NT2/D1 (cell line): ENCODE data around the gene VPS16.

Experiments
- DNase-seq: peaks from one replicate; pipeline ENCODE4 v3.0.0-alpha.2; 2011; ENCODE audit warnings: low read depth, low spot score
- H3K27me3 ChIP-seq: 2 replicates; pipeline ENCODE4 v1.6.0; 2011; ENCODE audit warnings: mild to moderate bottlenecking; ENCODE audit not compliant: insufficient read length, insufficient read depth
- H3K36me3 ChIP-seq: 2 replicates; pipeline ENCODE4 v1.6.1; 2011; ENCODE audit warnings: mild to moderate bottlenecking, low read length, mixed read lengths; ENCODE audit not compliant: insufficient read depth, insufficient read length
- H3K4me1 ChIP-seq: 2 replicates; pipeline ENCODE4 v1.5.1; 2011; ENCODE audit not compliant: insufficient read depth, insufficient read length
- H3K4me3 ChIP-seq: 2 replicates; pipeline ENCODE4 v1.5.1; 2011; ENCODE audit warnings: low read depth; ENCODE audit not compliant: insufficient read length
- H3K9ac ChIP-seq: 2 replicates; pipeline ENCODE4 v1.6.0; 2011; ENCODE audit warnings: low read depth; ENCODE audit not compliant: insufficient read length
- H3K9me3 ChIP-seq: 2 replicates; pipeline ENCODE4 v1.5.1; 2011; ENCODE audit warnings: mild to moderate bottlenecking, low read length; ENCODE audit not compliant: insufficient read depth
- SUZ12 ChIP-seq: IDR thresholded peaks from 2 replicates; pipeline ENCODE4 v1.6.1; 2011; ENCODE audit not compliant: insufficient read length, insufficient read depth; ENCODE audit errors: extremely low read depth
- YY1 ChIP-seq: IDR thresholded peaks from 2 replicates; pipeline ENCODE4 v1.6.1; 2011; ENCODE audit not compliant: insufficient read length, insufficient read depth
- ZNF274 ChIP-seq: IDR thresholded peaks from 2 replicates; pipeline ENCODE4 v1.6.1; 2011; ENCODE audit warnings: mild to moderate bottlenecking, low read depth, low read length

The VPS16 gene

GRCh38 chr20:2874456-2874855 is 33.9 kb downstream of the VPS16 start:
- Histone ChIP-seq H3K27me3 (peaks cover 23% of the 10 kb centered on the region), H3K9ac (peak overlapping the region; percentile 36), H3K36me3 (peaks cover 7% of the 10 kb centered on the region), H3K9me3 (no peaks in the 10 kb centered on the region), H3K4me3 (peak overlapping the region; percentile 76), H3K4me1 (peaks cover 3% of the 10 kb centered on the region)
- no peak for DNase-seq
- no peak for TF ChIP-seq YY1
- TF ChIP-seq ZNF274: no peak
- no peak for TF ChIP-seq SUZ12

GRCh38 chr20:2875690-2876203 is 35.2 kb downstream of the VPS16 start:
- peaks cover 3% of the 10 kb centered on the region for H3K4me1 ChIP-seq
- H3K9ac ChIP-seq: no peak overlapping the region
- peaks cover 7% of the 10 kb centered on the region for H3K36me3 ChIP-seq
- no peak for DNase-seq
- no peak overlapping the region for H3K4me3 ChIP-seq
- H3K27me3 ChIP-seq: peaks cover 22% of the 10 kb centered on the region
- TF ChIP-seq YY1: no peak
- TF ChIP-seq ZNF274: no peak
- no peak for TF ChIP-seq SUZ12
- H3K9me3 ChIP-seq: no peaks in the 10 kb centered on the region

GRCh38 chr20:2878515-2878914 is 38.0 kb downstream of the VPS16 start:
- H3K4me1 ChIP-seq: no peaks in the 10 kb centered on the region
- DNase-seq: no peak
- H3K36me3 ChIP-seq: peaks cover 7% of the 10 kb centered on the region
- no peak for TF ChIP-seq SUZ12
- TF ChIP-seq YY1: no peak
- TF ChIP-seq ZNF274: no peak
- H3K4me3 ChIP-seq: no peak overlapping the region
- H3K9ac ChIP-seq: no peak overlapping the region
- H3K9me3 ChIP-seq: no peaks in the 10 kb centered on the region
- no peaks in the 10 kb centered on the region for H3K27me3 ChIP-seq

- DNase-seq: no peak
- Histone ChIP-seq H3K4me1 (no peaks in the 10 kb centered on the region), H3K27me3 (no peaks in the 10 kb centered on the region), H3K36me3 (peaks cover 7% of the 10 kb centered on the region), H3K9ac (no peak overlapping the region), H3K9me3 (no peaks in the 10 kb centered on the region), H3K4me3 (no peak overlapping the region)
- TF ChIP-seq ZNF274 (no peak), YY1 (no peak), SUZ12 (no peak)
These were observed 38.6 kb downstream of the VPS16 start for GRCh38 chr20:2879146-2879545.

- H3K9ac ChIP-seq: no peak overlapping the region
- TF ChIP-seq YY1: no peak
- no peak for TF ChIP-seq ZNF274
- TF ChIP-seq SUZ12: no peak
- H3K4me1 ChIP-seq: no peaks in the 10 kb centered on the region
- H3K9me3 ChIP-seq: no peaks in the 10 kb centered on the region
- H3K4me3 ChIP-seq: no peak overlapping the region
- DNase-seq: no peak
- H3K36me3 ChIP-seq: peaks cover 3% of the 10 kb centered on the region
- no peaks in the 10 kb centered on the region for H3K27me3 ChIP-seq
These were observed 40.1 kb downstream of the VPS16 start for GRCh38 chr20:2880650-2881049.

- TF ChIP-seq SUZ12: no peak
- no peak for TF ChIP-seq YY1
- TF ChIP-seq ZNF274: no peak
- Histone ChIP-seq H3K27me3 (no peaks in the 10 kb centered on the region), H3K36me3 (no peaks in the 10 kb centered on the region), H3K4me3 (no peak overlapping the region), H3K9ac (no peak overlapping the region), H3K4me1 (no peaks in the 10 kb centered on the region), H3K9me3 (no peaks in the 10 kb centered on the region)
- no peak for DNase-seq
These were observed 43.4 kb downstream of the VPS16 start for GRCh38 chr20:2883726-2884637.

- Histone ChIP-seq H3K9ac (no peak overlapping the region), H3K4me1 (no peaks in the 10 kb centered on the region), H3K4me3 (no peak overlapping the region), H3K36me3 (peaks cover 2% of the 10 kb centered on the region), H3K27me3 (no peaks in the 10 kb centered on the region), H3K9me3 (no peaks in the 10 kb centered on the region)
- TF ChIP-seq ZNF274 (no peak), YY1 (no peak), SUZ12 (no peak)
- DNase-seq: no peak
These were observed 47.2 kb downstream of the VPS16 start for GRCh38 chr20:2887715-2888114.
